GM19452 (cell line): ENCODE measurements around the gene CASQ1.

Source experiments
- ATAC-seq: cut with Tn5 transposase; IDR thresholded peaks from one replicate; pipeline ENCODE4 v1.9.1; 2021; ENCODE audit not compliant: unreplicated experiment

CASQ1 gene

GRCh38 chr1:160204526-160205241, 14.3 kb downstream of the CASQ1 start:
- peak; percentile 60 for ATAC-seq

DNA sequence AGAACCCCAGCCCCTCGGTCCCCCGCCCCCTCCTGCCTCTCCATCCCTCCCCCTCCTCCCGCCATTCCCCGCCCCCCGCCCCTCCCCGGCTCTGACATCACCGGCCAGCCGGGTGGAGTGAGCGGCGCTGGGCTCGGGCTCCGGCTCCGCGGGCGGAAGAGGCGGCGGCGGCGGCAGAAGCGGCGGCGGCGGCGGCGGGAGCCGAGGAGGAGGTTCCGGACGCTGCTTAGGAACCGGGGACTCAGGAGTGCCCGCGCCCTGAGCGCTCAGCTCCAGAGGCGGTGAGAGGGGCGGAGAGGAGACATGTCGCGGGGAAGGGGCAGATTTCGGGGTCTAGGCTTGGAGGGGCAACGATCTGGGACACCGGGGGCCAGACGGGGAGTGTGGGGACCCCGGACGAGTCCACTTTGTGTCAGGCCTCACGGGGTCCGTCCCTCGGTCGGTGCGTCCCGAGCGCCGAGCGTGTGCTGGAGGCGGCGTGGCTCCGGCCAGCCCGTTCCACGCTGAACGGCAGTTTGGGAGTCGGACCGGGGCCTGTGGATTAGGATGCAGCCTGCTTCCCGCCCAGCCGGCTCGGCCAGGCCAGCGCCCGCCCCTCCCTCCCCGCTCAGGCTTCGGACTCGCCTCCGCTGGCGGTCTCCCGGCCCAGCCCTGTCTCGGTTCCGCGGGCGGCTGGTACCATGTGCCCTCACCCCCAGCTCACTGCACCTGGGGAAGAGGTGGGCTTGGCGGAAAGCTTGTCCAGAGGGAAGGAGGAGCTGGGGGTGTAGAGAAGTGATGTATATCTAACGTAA, 15.1 kb downstream of the CASQ1 start, which contains the start of gene PEA15:
Gene PEA15, plus strand, starts transcription at position 143 of the 794 bp plus-strand sequence. CDS start 6,161 bp downstream, outside the sequence.
- peak; percentile 46 for ATAC-seq

DNA sequence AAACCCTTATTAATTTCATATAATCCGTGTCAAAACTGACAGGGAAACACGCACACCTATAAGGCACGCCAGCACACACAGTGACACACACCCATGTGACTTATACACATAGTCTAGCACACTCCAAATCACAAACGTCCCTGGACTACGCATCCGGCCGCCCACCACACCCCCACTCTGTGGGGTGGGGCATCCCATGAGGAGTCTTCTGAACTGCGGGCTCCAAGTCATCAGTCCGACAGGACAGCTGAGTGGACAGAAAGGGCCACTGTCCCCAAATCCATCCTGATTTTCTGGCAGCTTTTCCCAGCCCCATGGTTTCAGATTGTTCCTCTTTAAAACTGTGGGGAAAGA, 15.6 kb downstream of the CASQ1 start:
- ATAC-seq = no peak

- no peak for ATAC-seq
These were observed 16.2 kb downstream of the CASQ1 start for GRCh38 chr1:160206421-160207117.

GRCh38 chr1:160207118-160207650, 16.8 kb downstream of the CASQ1 start:
- ATAC-seq = no peak

DNA sequence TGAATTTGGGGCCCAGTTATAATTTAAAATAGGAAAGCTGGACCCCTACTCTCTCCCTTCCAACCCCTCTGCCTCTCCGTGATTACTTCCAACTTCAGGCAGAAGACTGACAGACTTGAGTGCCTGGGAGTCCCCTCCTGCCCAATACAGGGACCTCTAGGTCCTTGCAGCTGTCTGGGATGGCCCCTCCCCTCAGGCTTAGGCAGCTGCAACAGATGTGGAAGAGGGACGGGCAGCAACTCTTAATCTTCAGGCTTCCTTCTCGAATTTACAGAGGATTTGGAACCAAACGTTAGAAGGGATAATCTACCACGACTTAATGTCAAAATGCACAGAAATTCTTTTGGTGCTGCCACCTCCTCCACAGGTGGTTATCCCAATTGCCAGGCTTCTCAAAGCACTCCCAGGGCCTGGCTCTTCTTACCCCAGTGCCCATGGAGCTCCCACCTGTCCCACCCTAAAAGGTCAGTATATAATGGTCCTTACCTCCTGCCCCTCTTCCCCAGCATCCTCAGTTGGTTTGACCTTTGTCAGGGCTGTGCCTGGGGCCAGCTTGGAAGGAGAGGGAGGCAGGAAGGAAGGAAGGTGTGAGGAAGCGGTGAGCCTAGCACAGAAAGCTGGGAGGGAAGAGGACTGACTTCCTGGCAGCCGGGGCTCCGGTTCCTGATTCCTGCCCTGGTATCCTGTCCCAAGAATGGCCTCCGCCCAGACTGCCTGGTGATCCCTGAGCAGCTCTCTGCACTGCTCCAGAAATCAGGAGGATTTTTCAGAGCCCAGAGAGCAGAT, 17.6 kb downstream of the CASQ1 start:
- ATAC-seq = no peak

GRCh38 chr1:160208557-160209320, 18.4 kb downstream of the CASQ1 start:
- no peak for ATAC-seq

DNA sequence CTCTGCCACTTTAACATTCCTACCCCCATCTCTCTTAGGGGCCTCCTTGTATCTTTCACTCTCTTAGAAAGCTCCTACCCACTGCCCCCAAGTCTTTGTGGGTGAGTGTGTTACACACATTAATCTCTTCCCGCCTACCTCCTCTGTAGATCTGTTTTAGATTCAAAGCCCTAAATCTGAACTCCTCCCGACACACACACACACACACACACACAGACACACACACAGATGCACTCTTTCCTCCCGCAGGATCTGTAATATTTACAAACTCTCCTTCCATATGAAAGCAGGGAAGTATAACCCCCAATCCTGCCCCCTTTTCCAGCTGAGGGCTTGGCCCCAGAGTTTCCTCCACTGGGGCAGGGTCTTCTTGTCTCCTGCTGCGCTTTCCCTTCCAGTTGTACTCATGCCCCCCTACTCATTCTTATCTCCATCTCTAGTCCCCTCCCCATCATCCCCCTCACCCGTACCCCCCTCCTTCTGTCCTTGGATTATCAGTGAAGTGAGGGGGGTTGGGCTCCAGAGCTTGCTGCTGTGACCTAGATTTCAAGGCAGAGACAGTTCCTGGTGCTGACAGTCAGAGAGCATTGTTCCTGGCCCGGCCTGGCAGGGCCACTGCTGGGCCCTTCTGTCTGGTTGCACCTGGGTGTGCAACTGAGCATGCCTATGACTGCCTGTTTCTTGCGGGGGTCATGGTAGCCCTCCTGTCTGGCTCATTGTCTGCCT, 19.1 kb downstream of the CASQ1 start:
- ATAC-seq = no peak

- ATAC-seq = no peak
These were observed 20.2 kb downstream of the CASQ1 start for GRCh38 chr1:160210561-160210960.

DNA sequence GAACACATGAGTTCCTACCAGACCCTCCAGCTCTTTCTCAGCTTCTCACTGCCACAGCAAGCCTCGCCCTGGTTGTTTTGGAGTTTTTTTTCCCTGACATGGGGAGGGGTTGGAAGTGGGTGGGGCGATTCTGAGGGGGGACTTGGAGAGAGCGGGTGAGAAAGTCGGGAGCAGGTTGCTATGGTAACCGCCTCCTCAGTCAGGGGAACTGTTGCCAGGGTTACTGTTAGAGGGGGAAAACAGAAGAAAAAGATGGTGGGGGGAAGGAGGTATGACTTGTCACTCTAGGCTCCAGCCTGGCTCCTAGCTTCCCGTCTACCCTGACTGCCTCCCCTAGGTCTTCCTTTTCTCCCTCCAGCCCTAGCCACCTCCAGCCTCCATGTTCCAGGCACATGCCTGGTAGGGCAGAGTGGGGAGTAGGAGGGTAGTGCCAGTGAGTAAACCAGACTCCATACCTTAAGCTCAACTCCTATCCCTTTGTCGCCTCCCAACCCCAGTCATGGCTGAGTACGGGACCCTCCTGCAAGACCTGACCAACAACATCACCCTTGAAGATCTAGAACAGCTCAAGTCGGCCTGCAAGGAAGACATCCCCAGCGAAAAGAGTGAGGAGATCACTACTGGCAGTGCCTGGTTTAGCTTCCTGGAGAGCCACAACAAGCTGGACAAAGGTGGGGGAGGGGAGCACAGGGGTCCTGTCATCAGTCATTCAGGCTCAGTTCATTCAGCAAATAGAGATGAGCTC, 20.8 kb downstream of the CASQ1 start:
- no peak for ATAC-seq

- ATAC-seq = no peak
These were observed 24.2 kb downstream of the CASQ1 start for GRCh38 chr1:160214481-160215140.

- ATAC-seq = no peak
These were observed 25.9 kb downstream of the CASQ1 start for GRCh38 chr1:160216301-160216700.

DNA sequence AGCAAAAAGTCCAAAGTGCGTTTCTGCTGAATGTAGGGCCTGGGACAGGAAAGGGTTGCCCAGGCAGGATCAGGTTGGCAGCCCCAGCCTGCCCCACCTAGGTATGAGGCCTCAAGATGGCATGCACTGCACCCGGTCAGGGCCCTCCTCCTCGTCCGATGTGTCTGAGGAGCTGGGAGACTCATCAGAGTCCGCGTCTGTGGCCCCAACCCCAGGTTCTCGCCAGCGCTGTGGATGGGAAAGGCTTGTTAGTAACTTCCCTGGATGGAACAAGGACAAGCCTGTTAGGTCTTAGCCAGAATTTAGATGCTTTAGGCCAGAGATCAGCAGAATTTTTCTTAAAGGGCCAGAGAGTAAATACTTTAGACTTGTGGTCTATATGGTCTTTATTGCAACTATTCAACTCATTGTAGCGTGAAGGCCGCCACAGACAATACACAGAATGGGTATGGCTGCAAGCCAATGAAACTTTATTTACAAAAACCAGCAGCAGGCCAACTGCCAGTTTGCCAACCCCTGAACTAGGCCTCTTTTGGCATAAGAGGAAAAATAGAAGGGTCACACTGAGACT, 27.2 kb downstream of the CASQ1 start:
- no peak for ATAC-seq

GRCh38 chr1:160219062-160219929, 28.9 kb downstream of the CASQ1 start:
- ATAC-seq = no peak

DNA sequence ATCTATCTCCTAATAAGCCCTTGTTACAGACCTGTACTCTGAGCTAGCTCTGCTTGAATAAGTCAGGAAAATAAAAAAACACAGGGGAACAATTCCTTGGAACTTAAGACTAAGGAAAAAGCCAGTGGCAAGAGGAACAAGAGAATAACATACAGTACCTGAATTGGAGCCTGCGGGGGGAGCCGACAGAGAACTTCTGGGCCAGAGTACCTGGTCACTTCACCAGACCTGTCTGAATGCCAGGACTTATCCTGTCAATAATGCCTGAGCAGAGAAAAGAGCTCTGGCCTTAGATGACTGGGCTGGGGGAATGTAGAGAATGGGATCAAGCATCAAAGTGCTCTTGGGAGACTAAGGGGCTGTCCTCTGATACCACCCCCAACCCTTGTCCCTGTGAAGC, 29.9 kb downstream of the CASQ1 start:
- ATAC-seq = no peak

DNA sequence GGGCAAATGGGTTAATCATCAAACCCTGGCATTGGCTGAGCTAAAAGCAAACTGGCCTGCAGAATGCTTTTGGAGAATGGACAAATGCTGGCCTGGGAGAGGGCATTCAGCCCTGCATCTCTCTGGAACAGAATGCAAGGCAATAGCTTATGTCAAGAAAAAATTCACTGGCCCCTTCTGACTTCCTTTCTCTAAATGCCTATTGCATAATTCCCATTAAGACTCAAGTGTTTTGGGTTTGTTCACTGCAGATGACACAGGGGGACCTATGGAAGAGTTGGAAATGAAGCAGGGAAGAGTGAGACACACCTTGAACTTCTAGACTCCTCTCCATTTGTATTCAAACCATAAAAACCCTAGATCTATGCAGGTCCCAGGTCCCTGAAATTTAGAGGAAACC, 30.7 kb downstream of the CASQ1 start:
- no peak for ATAC-seq

DNA sequence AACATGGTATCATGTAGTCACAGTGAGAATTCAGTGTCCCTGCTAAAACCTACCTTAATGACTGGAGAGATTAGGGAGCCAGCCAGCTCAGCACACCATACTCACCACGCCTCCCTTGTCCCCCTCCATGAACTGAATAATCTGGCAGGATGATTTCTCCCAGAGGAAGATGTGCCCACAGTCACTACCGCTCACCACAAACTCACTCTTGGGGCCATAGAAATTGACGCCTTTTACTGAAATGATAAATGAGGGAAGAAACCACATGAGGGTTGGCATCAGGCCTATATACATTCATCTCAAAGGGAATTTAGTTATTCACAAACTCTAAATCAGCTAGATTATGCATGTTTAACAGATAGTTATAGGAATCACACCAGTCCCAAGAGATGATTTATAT, 32.2 kb downstream of the CASQ1 start:
- ATAC-seq = no peak
